Prostate gland (tissue), 2 donors: ENCODE data around the gene NAALADL2. TPM values are rescaled to one million over a fixed set of nuclear protein-coding genes. Genes with fewer than 3 reads are reported as not detected.

Experiments used
- DNase-seq: peaks from one replicate; pipeline ENCODE4 v3.0.0-alpha.2; 2019; ENCODE audit warnings: low spot score
- H3K27ac ChIP-seq, 2 donors: fragments of 200-600 bp; sonication (generic); 2 replicates each; pipeline ENCODE4 v1.5.1; 2017 to 2019
- H3K27me3 ChIP-seq: fragments of 200-600 bp; sonication (generic); replicated peaks from 2 replicates; pipeline ENCODE4 v1.5.1; 2019; ENCODE audit not compliant: insufficient read depth
- H3K36me3 ChIP-seq, 2 donors: fragments of 200-600 bp; sonication (generic); 1 replicate in 1 of 2; 2 replicates in 1 of 2; pipeline versions ENCODE4 v1.5.1 to v1.8.1; 2017 to 2019
- H3K4me1 ChIP-seq: fragments of 200-600 bp; sonication (generic); replicated peaks from 2 replicates; pipeline ENCODE4 v1.5.1; 2019
- H3K4me3 ChIP-seq, 2 donors: fragments of 200-600 bp; sonication (generic); 2 replicates each; pipeline ENCODE4 v1.5.1; 2017 to 2019
- H3K9me3 ChIP-seq: fragments of 200-600 bp; sonication (generic); 2 replicates; pipeline ENCODE4 v1.5.1; 2017
- CTCF ChIP-seq, 4 experiments: fragments of 200-600 bp in 2 of 4; fragments of 450-650 bp in 2 of 4; sonication (generic) in 2 of 4; IDR thresholded peaks; 1 replicate in 3 of 4; 2 replicates in 1 of 4; pipeline ENCODE4 v1.5.1; 2016 to 2019; ENCODE audit warnings: antibody characterized with exemption in 4 of 4, mild to moderate bottlenecking in 2 of 4, moderate library complexity in 2 of 4
- POLR2A ChIP-seq: fragments of 450-650 bp; IDR thresholded peaks from one replicate; pipeline ENCODE4 v1.6.1; 2016; ENCODE audit warnings: antibody characterized with exemption, mild to moderate bottlenecking
- POLR2AphosphoS5 ChIP-seq: sonication (generic); formaldehyde crosslinking; IDR thresholded peaks from one replicate; pipeline ENCODE4 v1.6.1; 2017; ENCODE audit warnings: antibody characterized with exemption
- WGBS: methylation state at CpG from one replicate; pipeline ENCODE4 v1.1.5; 2018; 5-methylcytosine and 5-hydroxymethylcytosine counted together
- intact Hi-C: fragments of 100-400 bp; cut with DNase I; formaldehyde crosslinking; loops from one replicate; pipeline ENCODE4 v1.14.2; 2022
- total RNA-seq, 2 donors: library from RNA; depleted of rRNA; stranded (reverse); fragments of >200 nt; gene quantifications; one replicate each; pipeline ENCODE4 v1.1.0, GENCODE V29; 2016

Gene NAALADL2
- total RNA-seq, 2 donors from 2014 or later, result 12.2 to 20.2 TPM

- DNase-seq, result no peak
- Histone ChIP-seq H3K4me3 (no peak overlapping the region), H3K36me3 (no peaks in the 10 kb centered on the region), H3K27ac (no peak overlapping the region), H3K27me3 (no peaks in the 10 kb centered on the region), H3K9me3 (no peaks in the 10 kb centered on the region), H3K4me1 (no peaks in the 10 kb centered on the region)
- intact Hi-C loops, result no loop called here
- TF ChIP-seq POLR2AphosphoS5 (no peak), CTCF (IDR thresholded peaks at IDR 0.05) (no peak), POLR2A (no peak)
- 42% methylated on average over 4 of the region's 4 CpGs for WGBS
Observed at GRCh38 chr3:175295248-175296130, 436.4 kb downstream of the NAALADL2 start.

GRCh38 chr3:175297216-175297615 lies 438.1 kb downstream of the NAALADL2 start:
- H3K27ac ChIP-seq, result no peak overlapping the region
- no peaks in the 10 kb centered on the region for H3K36me3 ChIP-seq
- no peak overlapping the region for H3K4me3 ChIP-seq
- intact Hi-C loops, result no loop called here
- TF ChIP-seq POLR2A (no peak), CTCF (IDR thresholded peaks at IDR 0.05) (no peak)
- no peak for DNase-seq
- H3K4me1 ChIP-seq, result no peaks in the 10 kb centered on the region
- 85% methylated on average over 2 of the region's 2 CpGs for WGBS
- no peaks in the 10 kb centered on the region for H3K9me3 ChIP-seq
- H3K27me3 ChIP-seq, result no peaks in the 10 kb centered on the region

- TF ChIP-seq POLR2AphosphoS5 (no peak), CTCF (IDR thresholded peaks at IDR 0.05) (no peak), POLR2A (no peak)
- no peaks in the 10 kb centered on the region for H3K27me3 ChIP-seq
- 95% methylated on average over 3 of the region's 3 CpGs for WGBS
- no peak for DNase-seq
- no peak overlapping the region for H3K27ac ChIP-seq
- no peaks in the 10 kb centered on the region for H3K9me3 ChIP-seq
- intact Hi-C loops, result no loop called here
- no peaks in the 10 kb centered on the region for H3K4me1 ChIP-seq
- no peak overlapping the region for H3K4me3 ChIP-seq
- H3K36me3 ChIP-seq, result no peaks in the 10 kb centered on the region
Observed at GRCh38 chr3:175301741-175302140, 442.6 kb downstream of the NAALADL2 start.

GRCh38 chr3:175304404-175304803 lies 445.3 kb downstream of the NAALADL2 start:
- TF ChIP-seq POLR2AphosphoS5 (no peak), CTCF (IDR thresholded peaks at IDR 0.05) (no peak), POLR2A (no peak)
- Histone ChIP-seq H3K4me1 (no peaks in the 10 kb centered on the region), H3K27me3 (no peaks in the 10 kb centered on the region), H3K9me3 (no peaks in the 10 kb centered on the region), H3K36me3 (no peaks in the 10 kb centered on the region), H3K4me3 (no peak overlapping the region), H3K27ac (no peak overlapping the region)
- intact Hi-C loops, result no loop called here
- no peak for DNase-seq
- WGBS, result 25% methylated on average over 2 of the region's 2 CpGs

- Histone ChIP-seq H3K36me3 (no peaks in the 10 kb centered on the region), H3K4me1 (no peaks in the 10 kb centered on the region), H3K9me3 (no peaks in the 10 kb centered on the region), H3K4me3 (no peak overlapping the region), H3K27me3 (no peaks in the 10 kb centered on the region), H3K27ac (no peak overlapping the region)
- intact Hi-C loops, result no loop called here
- DNase-seq, result no peak
- TF ChIP-seq POLR2A, result no peak
- TF ChIP-seq CTCF (IDR thresholded peaks at IDR 0.05), result no peak
- TF ChIP-seq POLR2AphosphoS5, result no peak
Observed at GRCh38 chr3:175307642-175308041, 448.5 kb downstream of the NAALADL2 start.
